Stimulated activated CD4-positive, alpha-beta T cell treated with anti-CD3 and anti-CD28 coated beads, Interleukin-15, amount 100 ng/mL, for 1 hour (primary cell): ENCODE results near the gene AHDC1.

Experiments used
- DNase-seq, 2 donors: peaks; one replicate each; pipeline ENCODE4 v3.0.0-alpha.2; 2020; ENCODE audit warnings: low read depth in 1 of 2, low spot score in 1 of 2

Gene AHDC1

DNA sequence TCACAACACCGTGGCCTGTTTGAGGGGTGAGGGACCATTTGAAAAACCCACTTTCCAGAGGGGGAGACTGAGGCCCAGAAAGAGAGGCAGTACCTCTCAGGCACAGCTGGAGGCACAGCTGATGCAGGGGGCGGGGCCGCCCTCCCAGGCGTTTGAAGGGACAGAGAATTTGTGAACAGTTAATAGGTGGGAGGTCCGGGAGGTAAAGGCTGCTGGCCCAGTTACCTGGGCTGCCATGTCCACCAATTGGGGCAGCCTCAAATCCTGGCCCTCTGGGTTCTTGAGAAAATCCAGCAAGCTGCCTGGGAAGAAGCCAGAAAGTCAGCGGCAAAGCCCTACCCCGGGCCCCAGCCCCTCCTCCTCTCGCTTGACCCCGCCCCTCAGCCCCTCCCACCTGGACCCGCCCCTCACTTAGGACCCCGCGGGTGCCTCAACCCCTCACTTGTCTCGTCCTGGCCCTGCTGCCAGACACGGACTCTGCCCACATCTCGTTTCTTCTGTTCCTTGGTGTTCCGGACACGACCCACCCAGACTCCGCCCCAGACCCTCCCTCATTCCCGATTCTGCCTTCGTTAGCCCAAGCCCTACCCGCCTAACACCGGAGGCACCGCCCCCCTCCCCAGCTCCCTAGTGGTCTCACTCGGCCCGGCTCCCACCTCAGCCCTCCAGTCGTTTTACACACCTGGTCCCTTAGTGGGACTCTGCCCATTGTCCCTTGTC, 10.8 kb upstream of the AHDC1 start:
- DNase-seq, result no peak

DNA sequence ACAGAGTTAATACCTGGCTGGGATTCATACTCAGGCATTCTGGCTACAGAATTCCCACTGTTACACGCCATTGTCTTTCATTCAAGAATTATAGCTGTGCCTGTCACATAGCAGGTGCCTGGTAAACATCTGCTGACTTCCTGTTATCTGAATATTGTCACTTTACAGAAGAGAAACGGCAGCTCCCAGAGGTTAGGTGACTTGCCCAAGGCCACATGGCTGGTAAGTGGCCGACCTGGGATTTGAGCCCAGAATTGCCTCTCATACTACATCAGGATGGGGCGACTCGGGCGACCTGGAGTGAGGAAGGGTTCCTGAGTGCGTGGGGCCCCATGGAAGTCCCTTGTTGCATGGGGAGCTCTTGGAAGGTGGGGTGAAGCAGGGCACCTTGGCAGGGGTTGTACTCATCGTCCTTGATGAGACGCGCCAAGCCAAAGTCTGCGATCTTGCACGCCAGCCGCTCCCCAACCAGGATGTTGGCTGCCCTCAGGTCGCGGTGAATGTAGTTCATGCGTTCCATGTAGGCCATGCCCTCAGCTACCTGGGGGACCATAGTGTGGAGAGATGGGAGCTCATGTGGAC, 10.2 kb upstream of the AHDC1 start:
- no peak for DNase-seq

DNA sequence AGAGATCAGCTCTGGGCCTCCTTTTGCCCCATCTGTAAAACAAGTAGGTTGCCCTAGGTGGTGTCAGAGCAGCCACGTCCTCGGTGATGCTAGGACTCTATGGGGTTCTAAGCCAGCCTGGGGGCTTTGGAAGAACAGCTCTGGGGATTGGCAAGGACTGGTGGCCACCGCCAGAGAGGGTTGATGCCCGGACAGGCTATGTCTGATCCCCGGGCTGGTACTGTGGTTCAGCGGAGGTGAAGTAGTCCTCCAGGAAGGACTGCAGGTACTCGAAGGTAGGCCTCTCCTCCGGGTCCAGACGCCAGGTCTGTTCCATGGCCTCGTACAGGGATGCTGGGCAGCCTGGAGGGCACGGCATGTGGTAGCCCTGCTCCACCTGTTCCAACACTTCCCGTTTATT, 8.8 kb upstream of the AHDC1 start:
- DNase-seq, result no peak

DNA sequence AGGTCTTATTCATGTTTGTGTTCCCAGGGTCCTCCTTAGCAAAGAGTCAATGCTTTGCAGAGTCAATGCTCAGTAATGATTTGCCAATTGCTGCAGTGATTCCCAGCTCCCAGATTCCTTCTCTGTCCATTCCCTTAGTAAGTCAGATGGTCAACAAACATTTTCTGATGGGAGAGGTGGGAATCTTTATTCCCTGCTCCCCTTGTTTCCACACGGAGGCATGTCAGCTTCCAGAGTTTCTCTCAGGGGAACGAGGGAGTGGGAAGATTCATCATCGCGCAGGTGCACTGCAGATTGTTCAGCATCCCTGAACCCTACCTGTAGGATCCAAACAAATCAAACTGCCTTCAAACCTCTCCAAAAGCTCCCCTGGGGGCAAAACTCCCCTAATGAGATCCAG, 7.5 kb upstream of the AHDC1 start:
- no peak for DNase-seq

DNA sequence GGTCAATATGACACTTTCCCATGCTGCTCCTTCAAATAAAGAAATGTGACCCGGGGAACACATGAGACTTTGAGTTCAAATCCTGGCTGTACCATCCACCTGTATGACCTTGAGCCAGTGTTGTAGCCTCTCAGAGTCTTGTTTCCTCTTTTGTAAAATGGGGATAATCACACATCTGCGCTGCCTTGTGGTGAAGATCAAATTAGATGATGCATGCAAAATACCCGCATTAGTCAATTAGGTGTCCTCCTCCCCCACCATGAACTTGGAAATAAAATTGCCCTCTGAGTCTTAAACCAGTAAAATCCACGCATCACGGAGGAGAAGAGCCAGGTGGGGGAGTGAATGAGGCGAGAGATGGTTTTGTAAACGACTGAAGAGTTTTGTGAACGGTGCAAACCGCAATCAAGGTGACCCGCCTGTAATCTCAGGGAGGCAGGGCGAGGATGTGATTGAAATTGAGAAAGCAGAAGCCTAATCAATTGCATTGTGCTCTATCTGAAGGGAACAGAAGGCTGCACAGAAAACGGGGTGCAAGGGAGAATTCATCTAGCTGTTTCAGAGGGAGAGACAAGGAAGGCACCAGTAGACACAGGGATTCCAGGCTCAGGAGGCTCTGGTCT, 5.8 kb upstream of the AHDC1 start:
- no peak for DNase-seq

DNA sequence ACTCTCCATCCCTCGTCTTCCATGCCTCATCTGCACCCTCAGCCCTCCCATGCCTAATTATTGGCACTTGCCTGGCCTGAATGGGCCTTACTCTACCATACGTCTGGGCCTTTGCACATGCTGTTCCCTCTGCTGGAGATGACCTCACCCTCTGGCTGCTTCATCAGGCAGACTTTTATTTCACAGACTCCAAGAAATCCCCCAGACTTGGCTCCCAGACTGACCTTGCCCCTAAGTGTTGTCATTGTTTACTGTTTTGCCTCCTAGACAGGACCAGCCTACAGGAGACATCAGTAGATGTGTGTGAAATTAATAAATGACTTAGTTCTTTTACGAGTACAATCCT, 5.2 kb upstream of the AHDC1 start:
- DNase-seq, result no peak

DNA sequence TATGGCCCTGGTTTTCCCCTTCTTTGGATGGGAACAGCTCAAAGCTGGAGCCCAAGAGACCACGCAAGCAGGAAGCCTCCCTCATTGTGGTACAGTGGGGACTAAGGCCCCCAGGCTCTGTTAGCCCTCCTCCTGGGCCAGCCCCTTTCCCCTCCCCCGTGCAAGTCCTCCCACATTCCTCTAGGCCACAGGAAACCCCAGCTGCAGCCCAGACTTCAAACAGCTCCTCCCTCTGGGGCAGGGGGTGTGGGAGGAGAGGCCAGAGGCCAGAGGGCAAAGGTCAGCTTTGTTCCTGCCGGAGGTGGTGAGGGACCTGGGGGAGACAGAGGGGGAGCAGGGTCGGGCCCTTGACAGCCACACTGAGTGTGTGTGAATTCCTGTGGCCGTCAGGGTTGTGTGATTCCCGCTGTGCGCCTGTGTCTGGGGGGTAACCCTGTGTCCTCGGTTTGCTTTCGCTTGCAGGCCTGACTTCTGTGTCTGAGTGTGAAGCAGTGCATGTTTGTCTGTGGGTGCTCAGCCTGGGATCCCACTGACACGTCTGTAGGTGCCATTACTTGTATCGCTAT, 3.4 kb upstream of the AHDC1 start:
- no peak for DNase-seq

DNA sequence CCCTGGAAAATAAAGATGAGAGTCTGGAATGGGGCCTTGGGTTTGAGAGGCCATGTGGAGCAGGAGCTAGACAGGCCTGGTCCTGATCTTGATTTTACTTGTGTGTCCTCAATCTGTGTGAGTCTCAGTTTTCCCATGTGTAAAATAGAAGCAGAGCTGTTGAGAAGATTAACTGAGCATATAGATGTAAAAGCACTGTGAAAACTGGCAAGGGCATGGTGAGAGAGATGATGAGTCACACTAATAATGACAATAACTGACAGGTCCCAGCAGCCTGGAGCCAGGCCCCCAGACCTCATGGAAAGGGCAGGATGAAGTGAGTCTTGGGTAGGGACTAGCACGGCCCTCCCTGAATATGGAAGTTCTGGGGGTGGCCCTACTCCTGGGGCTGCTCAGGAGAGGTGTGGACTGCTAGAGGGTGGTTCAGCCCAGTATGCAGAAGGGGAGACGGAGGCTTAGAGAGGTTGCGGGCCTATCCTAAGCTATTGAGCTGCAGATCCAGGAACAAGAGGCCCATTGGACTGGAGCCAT, 2.8 kb upstream of the AHDC1 start:
- DNase-seq, result no peak

DNA sequence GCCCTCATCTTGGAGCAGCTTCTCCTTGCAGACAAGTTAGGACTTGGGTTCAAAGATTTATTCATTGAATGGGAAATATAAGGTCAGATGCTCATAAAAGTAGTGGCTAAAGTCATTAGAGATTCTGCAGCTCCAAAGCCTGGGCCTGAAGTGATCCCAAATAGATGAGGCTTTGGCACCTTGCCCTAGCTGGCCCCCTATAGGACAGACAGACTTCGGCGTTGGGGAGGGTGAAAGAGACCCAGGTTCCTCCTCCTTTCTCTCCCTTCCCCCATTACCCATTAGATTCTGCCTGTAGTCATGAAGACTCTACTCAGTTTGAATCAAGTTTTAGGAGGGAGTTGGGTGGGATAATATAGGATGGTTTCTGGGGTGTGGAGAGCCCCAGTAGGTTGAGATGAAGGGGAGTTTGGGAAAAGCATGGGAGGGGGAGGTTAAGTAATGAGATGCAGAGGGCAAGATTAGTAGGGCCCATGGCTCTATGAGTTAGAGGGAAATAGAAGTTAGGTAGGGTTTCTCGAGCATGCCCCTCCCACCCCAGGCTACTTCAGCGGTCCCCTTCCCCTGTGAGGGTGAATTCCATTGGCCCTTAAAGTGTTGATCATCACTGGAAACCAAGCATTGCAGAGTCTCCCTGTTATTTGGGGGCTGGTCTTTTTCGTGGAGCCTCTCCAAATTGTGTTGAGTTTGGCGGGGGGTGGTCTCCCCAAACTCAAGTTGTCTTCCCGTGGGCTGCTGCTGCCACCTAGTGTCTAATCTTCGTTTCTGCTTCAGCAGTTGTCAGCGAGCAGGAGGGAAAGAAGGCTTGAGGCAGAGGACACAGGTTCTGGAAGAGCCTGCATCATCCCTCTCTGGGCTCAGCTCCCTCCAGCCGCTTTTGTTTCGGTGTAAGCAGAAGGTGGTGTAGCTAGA, 2.1 kb upstream of the AHDC1 start:
- peak; percentile 32 to 41 for DNase-seq

DNA sequence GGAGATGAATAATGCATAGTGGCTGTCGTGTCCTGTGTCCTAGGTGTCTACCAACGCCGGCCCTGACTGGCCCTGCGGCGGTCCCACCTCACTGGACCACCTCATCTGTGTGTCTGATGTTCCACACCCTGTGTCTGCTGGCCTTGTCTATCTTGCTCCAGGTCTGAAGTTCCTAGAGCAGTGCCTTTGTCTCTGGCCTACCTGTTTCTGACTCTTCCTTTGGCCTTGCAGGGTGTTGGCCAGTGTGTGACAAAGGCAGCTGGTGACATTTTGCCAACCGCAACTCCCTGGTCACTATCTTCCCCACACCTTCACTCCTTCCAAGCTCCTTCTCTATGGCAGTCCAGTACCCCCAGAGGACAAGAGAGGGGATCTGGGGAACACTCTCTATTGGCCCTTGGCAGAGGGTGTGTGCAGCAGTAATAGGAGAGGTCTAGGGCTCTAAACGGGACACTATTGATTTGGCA, 1.4 kb upstream of the AHDC1 start:
- DNase-seq, result no peak

DNA sequence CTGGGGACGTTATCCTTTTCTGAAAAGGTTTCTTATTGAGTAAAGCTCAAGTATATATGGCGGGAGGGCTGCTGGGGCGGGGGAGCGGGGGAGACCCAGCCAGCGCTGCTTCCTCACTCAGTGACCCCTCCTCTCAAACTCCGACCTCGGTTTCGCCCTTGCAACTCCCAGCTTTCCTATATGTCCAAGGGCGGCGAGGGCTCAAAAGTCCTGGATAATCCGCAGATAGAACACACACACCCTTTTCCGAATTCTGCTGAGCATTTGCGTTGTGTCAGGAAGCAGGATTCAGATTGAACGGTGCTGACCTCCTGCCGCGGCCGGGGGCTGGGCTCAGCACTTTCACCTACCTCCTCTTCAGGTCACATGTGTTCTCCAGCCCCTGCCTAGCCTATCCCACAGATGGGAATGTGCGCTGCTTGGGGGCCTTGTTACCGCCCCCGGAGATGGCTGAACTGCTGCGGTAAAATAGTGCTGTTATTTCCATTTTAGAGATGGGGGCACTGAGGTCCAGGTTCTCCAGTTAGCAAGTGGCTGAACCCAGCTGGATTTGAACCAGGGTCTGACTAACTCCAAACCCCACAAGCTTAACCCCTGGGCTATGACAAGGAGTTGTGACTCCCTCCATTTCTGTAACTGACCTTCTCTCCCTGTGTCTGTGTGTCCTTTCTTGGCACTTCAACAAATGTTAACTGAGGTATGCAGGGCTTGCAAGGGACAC, 795 bp upstream of the AHDC1 start:
- no peak for DNase-seq

DNA sequence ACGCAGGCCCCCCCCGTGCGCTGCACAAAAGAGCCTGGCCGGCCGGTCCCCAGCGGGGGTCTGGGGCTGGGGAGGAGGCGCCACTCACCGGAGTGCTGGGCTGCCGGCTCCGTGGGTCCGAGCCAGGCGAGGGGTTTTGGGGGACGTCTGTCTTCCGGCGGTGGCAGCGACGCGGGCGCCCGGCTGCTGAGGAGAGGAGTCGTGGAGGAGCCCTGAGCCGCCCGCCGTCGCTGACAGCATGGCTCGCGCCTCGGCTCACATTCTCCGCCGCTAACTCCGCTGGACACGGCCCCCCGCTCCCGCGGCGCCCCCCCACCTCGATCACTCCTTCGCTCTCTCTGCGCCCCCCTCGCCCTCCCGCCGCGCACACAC, 649 bp downstream of the AHDC1 start:
- peak in 1 of 2 donors; percentile 21 for DNase-seq

DNA sequence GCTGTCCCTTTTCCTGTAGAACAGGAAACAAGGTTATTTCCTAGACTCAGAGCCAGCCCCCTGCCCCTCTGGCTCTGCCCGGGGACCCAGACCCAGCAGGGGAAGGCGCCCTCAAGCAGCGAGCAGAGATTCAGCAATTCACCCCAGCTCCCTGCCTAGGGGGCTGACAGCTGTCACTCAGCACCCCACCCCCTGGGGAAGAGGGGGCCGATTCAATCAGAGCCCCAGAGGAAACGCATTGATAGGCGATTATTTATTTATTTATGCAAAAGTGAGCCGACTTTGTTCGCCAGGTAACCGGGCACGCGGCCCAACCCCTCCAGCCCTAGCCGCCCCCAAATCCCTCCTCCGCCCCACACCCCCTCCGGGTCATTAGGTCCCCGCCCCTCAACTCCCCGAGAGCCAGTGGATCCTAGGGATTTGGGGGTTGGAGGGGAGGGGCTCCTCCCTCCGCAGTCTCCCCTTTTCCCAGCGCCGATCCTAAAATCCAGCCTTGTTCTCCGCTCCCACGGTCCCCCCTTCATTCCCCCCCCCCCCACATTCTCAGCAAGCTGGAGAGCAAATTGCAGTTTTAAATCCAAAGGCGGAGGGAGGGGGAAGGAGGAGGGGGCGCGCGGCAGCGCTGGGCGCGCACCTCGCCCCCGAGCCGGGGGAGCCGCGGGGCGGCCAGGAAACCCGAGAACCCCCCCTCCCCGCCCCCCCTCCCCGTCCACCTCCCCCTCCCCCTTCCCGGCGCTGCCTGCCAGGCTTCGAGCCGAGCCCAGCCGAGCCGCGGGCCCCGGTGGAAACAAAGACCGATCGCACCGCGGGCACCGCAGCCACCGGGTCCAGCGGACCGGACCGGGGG, 1.3 kb downstream of the AHDC1 start:
- no peak for DNase-seq

DNA sequence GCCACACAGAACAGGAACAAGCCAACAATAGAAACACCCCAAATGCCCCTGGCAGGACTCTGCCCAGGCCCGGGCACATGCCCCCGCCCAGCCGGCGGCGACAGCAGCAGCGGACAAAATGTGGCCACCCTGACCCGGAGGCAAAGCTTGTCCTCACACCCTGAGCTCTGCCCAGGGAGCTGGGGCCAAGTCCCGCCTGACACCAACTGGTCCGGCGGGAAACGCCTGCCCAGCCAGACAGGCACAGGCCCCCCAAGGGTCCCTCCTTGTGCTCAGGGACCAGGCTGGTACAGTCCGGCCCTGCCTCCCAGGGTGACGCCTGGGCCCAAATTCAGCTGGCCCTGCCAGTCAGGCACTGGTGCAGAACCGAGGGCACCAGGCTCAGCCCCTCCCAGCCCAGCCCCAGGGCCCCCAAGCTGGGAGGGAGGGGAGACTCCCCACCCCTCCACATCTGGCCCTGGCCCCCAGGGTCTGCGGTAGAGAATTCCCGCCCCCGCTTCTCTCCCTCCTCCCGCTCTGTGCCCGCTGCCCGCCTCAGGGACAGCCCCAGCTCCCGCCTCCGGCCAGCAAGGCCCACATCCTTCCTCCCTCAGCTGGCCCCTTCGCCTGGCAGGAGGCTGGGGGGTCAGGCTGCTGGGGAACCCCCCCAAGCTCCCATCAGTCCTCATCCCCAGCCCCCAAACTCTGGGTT, 2.0 kb downstream of the AHDC1 start:
- no peak for DNase-seq

DNA sequence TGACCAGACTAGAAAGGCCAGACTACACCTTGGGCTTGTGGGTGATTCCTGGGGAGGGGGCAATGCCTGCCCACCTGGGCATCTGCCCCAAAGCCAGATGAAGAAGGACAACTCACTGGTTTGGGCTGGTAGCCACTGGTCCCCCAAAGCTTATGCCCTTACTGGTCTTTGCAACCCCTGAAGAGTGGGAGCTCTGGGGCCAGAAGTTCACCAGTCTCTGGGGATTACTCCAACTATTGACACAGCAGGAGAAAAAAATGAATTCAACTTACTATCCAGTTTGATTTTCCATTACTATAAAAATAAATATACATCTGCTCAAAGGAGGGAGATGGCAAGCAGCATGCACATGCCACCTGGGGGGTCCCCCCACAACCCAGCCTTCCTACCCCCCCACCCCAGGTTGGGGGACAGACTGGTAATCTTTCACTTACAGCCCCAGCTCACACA, 2.6 kb downstream of the AHDC1 start:
- no peak for DNase-seq

DNA sequence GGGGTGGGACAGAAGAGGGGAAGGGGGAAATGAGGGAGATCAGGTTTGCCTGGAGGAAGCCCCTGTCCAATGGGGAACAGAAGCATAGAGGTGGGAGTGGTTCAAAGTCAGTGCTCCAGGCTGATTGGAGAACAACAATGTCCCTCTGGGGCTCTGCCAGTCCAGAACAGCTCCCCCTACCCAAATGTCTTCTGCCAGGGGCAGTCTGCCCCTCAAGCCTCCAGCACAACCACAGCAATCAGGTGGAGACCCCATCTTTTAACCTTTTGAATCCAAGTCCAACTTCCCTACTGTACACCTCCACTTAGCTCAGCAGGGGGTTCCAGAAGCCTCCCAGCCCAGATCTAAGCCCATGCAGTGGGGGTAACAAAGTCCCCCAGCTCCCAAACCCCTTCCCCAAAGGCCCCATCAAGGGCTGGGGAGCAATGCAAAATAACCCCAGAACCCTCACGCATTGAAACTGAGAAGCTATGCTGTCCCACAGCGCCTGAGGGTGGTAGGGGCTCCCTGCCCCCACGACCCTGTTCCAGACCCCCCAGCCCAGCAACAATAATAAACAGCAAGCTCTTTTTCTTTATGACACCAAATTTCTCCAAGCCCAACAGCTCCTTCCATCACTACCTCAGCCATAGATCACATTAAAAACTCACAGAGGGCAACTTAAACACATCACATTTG, 3.3 kb downstream of the AHDC1 start:
- DNase-seq, result no peak

DNA sequence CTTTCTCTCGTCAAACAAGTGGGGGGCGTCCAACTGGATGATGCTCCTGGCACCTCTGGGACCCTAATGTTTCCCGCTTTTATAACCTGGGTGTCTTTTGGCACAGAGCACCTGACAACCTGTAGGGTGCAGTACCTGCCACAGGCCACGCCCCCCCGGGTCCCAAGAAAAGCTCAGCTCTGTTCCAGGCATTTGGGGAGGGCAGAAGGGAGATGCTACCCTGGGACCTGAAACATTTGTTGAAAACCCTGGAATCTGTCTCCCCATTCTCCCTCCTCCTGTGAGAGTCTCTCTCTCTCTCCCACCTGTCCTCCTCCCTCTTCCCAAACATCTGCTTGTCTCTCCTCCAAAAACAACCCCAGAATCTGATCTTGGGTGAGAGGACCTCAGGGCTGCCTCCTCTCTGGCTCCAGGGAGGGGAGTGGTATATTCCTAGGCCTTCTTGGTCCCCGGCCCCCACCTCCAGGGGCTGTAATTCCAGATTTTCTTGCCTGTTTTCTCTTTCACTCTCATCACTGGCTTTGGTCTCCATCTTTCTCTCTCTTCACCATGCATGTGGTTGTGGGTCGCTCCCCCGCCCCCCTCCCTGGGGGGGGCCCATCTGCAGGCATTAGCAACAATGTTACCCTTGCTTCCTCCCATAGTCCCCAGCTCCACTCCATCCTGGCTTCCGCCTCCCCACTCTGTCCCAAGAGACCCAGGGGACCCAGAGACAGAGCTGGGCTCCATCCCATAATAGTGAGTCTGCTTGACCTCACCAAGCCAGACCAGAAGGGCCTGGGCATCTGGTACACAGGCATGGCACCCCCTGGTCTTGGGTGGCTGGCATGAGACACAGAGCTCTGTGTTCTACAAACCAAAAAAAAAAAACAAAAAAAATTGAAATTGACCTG, 4.1 kb downstream of the AHDC1 start:
- DNase-seq, result no peak
